Subcutaneous adipose tissue (tissue), 4 donors: ENCODE results near the gene TAMM41. TPM values are rescaled to one million over a fixed set of nuclear protein-coding genes. Genes with fewer than 3 reads are reported as not detected.

Experiments
- CTCF ChIP-seq: fragments of 450-650 bp; IDR thresholded peaks from one replicate; pipeline ENCODE4 v1.5.1; 2016; ENCODE audit warnings: low read depth, mild to moderate bottlenecking, control low read depth, antibody characterized with exemption, moderate library complexity
- total RNA-seq, 4 donors: library from RNA; depleted of rRNA; stranded (reverse); fragments of >200 nt; gene quantifications; one replicate each; pipeline ENCODE4 v1.1.0, GENCODE V29; 2016

The TAMM41 gene
- total RNA-seq, 4 donors from 2014 or later, result 9.5 to 26.0 (median 10.6) TPM

DNA sequence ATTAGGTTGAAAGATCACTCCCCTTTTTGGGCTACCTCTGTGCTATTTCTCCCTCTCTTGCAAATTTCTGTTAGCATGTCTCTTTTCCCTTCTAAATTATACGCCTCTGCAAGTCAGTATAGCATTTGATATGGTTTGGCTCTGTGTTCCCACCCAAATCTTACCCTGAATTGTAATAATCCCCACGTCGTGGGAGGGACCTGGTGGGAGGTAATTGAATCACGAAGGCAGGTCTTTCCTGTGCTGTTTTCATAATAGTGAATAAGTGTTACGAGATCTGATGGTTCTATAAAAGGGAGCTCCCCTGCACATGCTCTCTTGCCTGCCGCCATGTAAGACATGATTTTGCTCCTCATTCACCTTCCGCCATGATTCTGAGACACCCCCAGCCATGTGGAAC lies 41.0 kb downstream of the TAMM41 start:
- TF ChIP-seq CTCF, result no peak

- no peak for TF ChIP-seq CTCF
These were observed 42.5 kb downstream of the TAMM41 start for GRCh38 chr3:11803977-11804892.

DNA sequence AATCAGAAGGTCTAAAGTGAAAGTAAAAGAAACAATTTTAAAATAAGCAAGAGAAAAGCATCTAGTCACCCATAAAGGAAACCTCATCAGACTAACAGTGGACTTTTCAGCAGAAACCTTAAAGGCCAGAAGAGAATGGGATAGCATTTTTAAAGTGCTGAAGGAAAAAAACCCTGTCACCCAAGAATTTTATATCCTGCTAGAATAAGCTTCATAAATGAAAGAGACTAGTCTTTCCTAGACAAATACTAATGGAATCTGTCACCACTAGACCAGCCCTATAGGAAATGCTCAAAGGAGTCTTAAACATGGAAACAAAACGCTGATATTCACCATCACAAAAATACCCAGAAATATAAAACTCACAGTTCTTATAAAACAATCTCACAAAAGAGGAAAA lies 46.9 kb downstream of the TAMM41 start:
- TF ChIP-seq CTCF, result no peak

DNA sequence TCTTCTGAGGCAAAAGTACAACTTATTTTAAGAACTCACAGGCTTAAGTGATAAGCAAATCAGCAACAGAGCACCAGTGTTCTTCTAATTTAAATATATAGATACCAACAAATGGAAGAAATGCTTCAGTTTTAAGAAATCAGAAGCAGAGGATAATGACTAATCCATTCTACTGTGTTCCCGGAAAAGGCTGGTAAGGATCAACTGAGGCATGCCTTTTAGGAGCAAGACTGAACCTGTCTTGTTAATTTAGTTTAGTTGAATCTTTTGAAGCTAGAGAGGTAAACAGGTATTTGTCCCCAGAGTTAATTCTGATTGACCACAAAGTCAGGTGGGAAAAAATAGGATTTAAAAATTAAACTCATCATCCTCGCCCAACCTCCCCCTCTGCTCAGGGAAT lies 51.8 kb downstream of the TAMM41 start:
- no peak for TF ChIP-seq CTCF

GRCh38 chr3:11791339-11792200 lies 55.1 kb downstream of the TAMM41 start:
- no peak for TF ChIP-seq CTCF

GRCh38 chr3:11789412-11789811 lies 57.3 kb downstream of the TAMM41 start:
- TF ChIP-seq CTCF, result no peak

GRCh38 chr3:11784971-11785377 lies 61.7 kb downstream of the TAMM41 start:
- no peak for TF ChIP-seq CTCF
